ACC112 (cell line): Measurements from ENCODE around the gene SASH1.

Experiments
- H2AFZ ChIP-seq: fragments of 200-600 bp; sonication (generic); one replicate; pipeline ENCODE4 v1.6.0; 2017; ENCODE audit warnings: antibody characterized with exemption, low read length; ENCODE audit not compliant: unreplicated experiment
- H3K27ac ChIP-seq: fragments of 200-600 bp; sonication (generic); 2 replicates; pipeline ENCODE4 v1.5.1; 2014; ENCODE audit warnings: low read depth, mild to moderate bottlenecking, antibody characterized with exemption, low read length, moderate library complexity
- H3K27me3 ChIP-seq: fragments of 200-600 bp; sonication (generic); 2 replicates; pipeline ENCODE4 v1.6.1; 2014; ENCODE audit warnings: mild to moderate bottlenecking, antibody characterized with exemption, low read length, moderate library complexity, mixed read lengths; ENCODE audit not compliant: insufficient read depth
- H3K36me3 ChIP-seq: fragments of 200-600 bp; sonication (generic); 2 replicates; pipeline ENCODE4 v1.6.1; 2016; ENCODE audit warnings: mild to moderate bottlenecking, antibody characterized with exemption, low read length, moderate library complexity, mixed read lengths; ENCODE audit not compliant: insufficient read depth
- H3K4me1 ChIP-seq: fragments of 200-600 bp; sonication (generic); one replicate; pipeline ENCODE4 v1.6.1; 2016; ENCODE audit warnings: low read length, mixed read lengths; ENCODE audit not compliant: insufficient read depth, unreplicated experiment, control insufficient read depth
- H3K4me3 ChIP-seq: fragments of 200-600 bp; sonication (generic); 2 replicates; pipeline ENCODE4 v1.5.1; 2014; ENCODE audit warnings: mild to moderate bottlenecking, low read depth, low read length
- H3K79me2 ChIP-seq: fragments of 200-600 bp; sonication (generic); one replicate; pipeline ENCODE4 v1.6.0; 2016; ENCODE audit warnings: low read length; ENCODE audit not compliant: control insufficient read depth, unreplicated experiment, insufficient read depth

The SASH1 gene

GRCh38 chr6:148443798-148444560, 101.3 kb downstream of the SASH1 start:
- peaks cover 4% of the 10 kb centered on the region for H3K79me2 ChIP-seq
- no peak overlapping the region for H2AFZ ChIP-seq
- no peak overlapping the region for H3K4me3 ChIP-seq
- peaks cover 10% of the 10 kb centered on the region; the same call in 1 of the 2 replicates for H3K36me3 ChIP-seq
- H3K27ac ChIP-seq, result no peak overlapping the region
- peaks cover 63% of the 10 kb centered on the region for H3K4me1 ChIP-seq
- no peaks in the 10 kb centered on the region for H3K27me3 ChIP-seq

- Histone ChIP-seq H3K27ac (peak overlapping the region; percentile 47), H3K4me1 (peaks cover 57% of the 10 kb centered on the region), H3K36me3 (peaks cover 10% of the 10 kb centered on the region; the same call in 1 of the 2 replicates), H3K4me3 (no peak overlapping the region), H3K27me3 (no peaks in the 10 kb centered on the region), H2AFZ (no peak overlapping the region), H3K79me2 (peaks cover 1% of the 10 kb centered on the region)
Observed at GRCh38 chr6:148445116-148445515, 102.5 kb downstream of the SASH1 start.

- H3K4me1 ChIP-seq, result peaks cover 52% of the 10 kb centered on the region
- H3K27me3 ChIP-seq, result no peaks in the 10 kb centered on the region
- peaks cover 8% of the 10 kb centered on the region; the same call in 1 of the 2 replicates for H3K36me3 ChIP-seq
- H3K4me3 ChIP-seq, result no peak overlapping the region
- H3K27ac ChIP-seq, result peak overlapping the region; percentile 47
- H3K79me2 ChIP-seq, result no peaks in the 10 kb centered on the region
- H2AFZ ChIP-seq, result no peak overlapping the region
Observed at GRCh38 chr6:148445620-148446019, 103.0 kb downstream of the SASH1 start.

GRCh38 chr6:148446681-148447080, 104.0 kb downstream of the SASH1 start:
- H3K79me2 ChIP-seq, result no peaks in the 10 kb centered on the region
- peaks cover 42% of the 10 kb centered on the region for H3K4me1 ChIP-seq
- no peak overlapping the region for H3K4me3 ChIP-seq
- no peaks in the 10 kb centered on the region for H3K27me3 ChIP-seq
- no peak overlapping the region for H3K27ac ChIP-seq
- H2AFZ ChIP-seq, result no peak overlapping the region
- H3K36me3 ChIP-seq, result peaks cover 8% of the 10 kb centered on the region; the same call in 1 of the 2 replicates

GRCh38 chr6:148447521-148448230, 105.0 kb downstream of the SASH1 start:
- no peak overlapping the region for H3K4me3 ChIP-seq
- no peaks in the 10 kb centered on the region for H3K79me2 ChIP-seq
- peaks cover 34% of the 10 kb centered on the region for H3K4me1 ChIP-seq
- H3K36me3 ChIP-seq, result peaks cover 8% of the 10 kb centered on the region; the same call in 1 of the 2 replicates
- no peaks in the 10 kb centered on the region for H3K27me3 ChIP-seq
- no peak overlapping the region for H3K27ac ChIP-seq
- H2AFZ ChIP-seq, result no peak overlapping the region

GRCh38 chr6:148448369-148449012, 105.9 kb downstream of the SASH1 start:
- Histone ChIP-seq H3K36me3 (peaks cover 7% of the 10 kb centered on the region; the same call in 1 of the 2 replicates), H3K4me3 (no peak overlapping the region), H3K79me2 (no peaks in the 10 kb centered on the region), H3K27ac (no peak overlapping the region), H3K27me3 (no peaks in the 10 kb centered on the region), H3K4me1 (peaks cover 34% of the 10 kb centered on the region), H2AFZ (no peak overlapping the region)

GRCh38 chr6:148450866-148451265, 108.2 kb downstream of the SASH1 start:
- H2AFZ ChIP-seq, result no peak overlapping the region
- H3K4me1 ChIP-seq, result peaks cover 23% of the 10 kb centered on the region

GRCh38 chr6:148451690-148452089, 109.1 kb downstream of the SASH1 start:
- Histone ChIP-seq H3K36me3 (peaks cover 6% of the 10 kb centered on the region), H3K79me2 (no peaks in the 10 kb centered on the region), H3K4me3 (no peak overlapping the region), H3K4me1 (peaks cover 16% of the 10 kb centered on the region), H3K27ac (no peak overlapping the region), H3K27me3 (no peaks in the 10 kb centered on the region), H2AFZ (no peak overlapping the region)

More at GRCh38 chr6:148450866-148451265, 108.2 kb downstream of the SASH1 start:
- Histone ChIP-seq H3K27me3 (no peaks in the 10 kb centered on the region), H3K79me2 (no peaks in the 10 kb centered on the region), H3K27ac (no peak overlapping the region), H3K36me3 (peaks cover 7% of the 10 kb centered on the region), H3K4me3 (no peak overlapping the region)

GRCh38 chr6:148452876-148453275, 110.2 kb downstream of the SASH1 start:
- H3K4me1 ChIP-seq, result peaks cover 15% of the 10 kb centered on the region
- no peaks in the 10 kb centered on the region for H3K79me2 ChIP-seq
- H3K27me3 ChIP-seq, result no peaks in the 10 kb centered on the region
- no peak overlapping the region for H2AFZ ChIP-seq
- peaks cover 7% of the 10 kb centered on the region; the same call in 1 of the 2 replicates for H3K36me3 ChIP-seq
- H3K4me3 ChIP-seq, result no peak overlapping the region
- H3K27ac ChIP-seq, result no peak overlapping the region

GRCh38 chr6:148453906-148454305, 111.3 kb downstream of the SASH1 start:
- Histone ChIP-seq H3K79me2 (no peaks in the 10 kb centered on the region), H3K36me3 (peaks cover 12% of the 10 kb centered on the region; the same call in 1 of the 2 replicates), H3K4me3 (no peak overlapping the region), H3K27me3 (no peaks in the 10 kb centered on the region), H2AFZ (no peak overlapping the region), H3K27ac (no peak overlapping the region), H3K4me1 (peaks cover 11% of the 10 kb centered on the region)
